ENCODE results near the gene ZNF322. TPM values are rescaled to one million over a fixed set of nuclear protein-coding genes. Genes with fewer than 3 reads are reported as not detected.

The ZNF322 gene
- total RNA-seq, 1 donor from 2014 or later = 12.7 TPM

DNA sequence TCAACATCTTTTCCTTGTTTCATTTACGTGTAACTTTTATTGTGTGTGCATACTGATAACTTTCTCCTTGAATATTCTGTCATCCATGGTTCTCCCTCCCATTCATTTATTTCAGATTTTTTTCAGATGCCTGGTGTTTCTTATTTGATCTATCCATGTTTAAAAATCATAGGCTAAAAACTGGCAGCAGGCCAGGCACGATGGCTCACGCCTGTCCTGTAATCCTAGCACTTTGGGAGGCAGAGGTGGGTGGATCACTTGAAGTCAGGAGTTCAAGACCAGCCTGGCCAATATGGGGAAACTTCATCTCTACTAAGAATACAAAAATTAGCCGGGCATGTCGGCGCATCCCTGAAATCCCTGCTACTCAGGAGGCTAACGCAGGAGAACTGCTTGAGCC, 31.7 kb downstream of the ZNF322 start:
- intact Hi-C loops (cut with micrococcal nuclease) = no loop called here
- ATAC-seq (no peak), DNase-seq (no peak)

DNA sequence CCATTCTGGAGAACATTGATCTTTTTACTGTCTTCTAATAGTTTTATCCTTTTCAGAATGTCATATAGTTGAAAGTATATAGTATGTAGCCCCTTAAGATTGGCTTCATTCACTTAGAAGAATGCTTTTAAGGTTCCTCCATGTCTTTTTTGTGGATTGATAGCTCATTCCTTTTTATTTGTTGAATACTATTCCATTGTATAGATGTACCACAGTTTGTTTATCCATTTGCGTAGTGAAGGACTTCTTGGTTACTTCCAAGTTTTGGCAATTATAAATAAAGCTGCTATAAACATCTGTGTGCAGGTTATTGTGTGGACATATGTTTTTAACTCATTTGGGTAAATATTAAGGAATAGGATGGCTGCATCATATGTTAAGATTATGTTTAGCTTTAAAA, 35.0 kb downstream of the ZNF322 start:
- intact Hi-C loops (cut with micrococcal nuclease) = no loop called here
- DNase-seq (no peak), ATAC-seq (no peak)

DNA sequence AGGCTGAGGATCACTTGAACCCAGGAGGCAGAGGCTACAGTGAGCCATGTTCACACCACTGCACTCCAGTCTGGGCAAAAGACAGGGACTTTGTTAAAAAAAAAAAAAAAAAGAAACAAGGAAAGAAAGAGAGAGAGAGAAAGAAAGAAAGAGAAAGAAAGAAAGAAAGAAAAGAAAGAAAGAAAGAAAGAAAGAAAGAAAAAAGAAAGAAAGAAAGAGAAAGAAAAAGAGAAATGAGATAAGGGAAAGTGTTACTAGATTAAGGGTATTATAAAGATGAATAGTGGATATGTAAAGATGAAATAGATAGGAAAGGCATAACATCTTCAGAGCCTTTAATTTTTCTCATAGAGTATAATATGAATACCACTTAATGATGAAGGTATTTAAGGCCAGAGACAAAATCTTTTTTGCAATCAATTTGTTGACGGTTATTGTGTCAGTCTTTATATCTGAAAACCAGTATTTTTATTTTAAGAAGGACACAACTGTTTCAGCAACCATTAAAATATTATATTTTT, 36.1 kb downstream of the ZNF322 start:
- no peak for DNase-seq
- intact Hi-C loops (cut with micrococcal nuclease) = no loop called here
- no peak for ATAC-seq

DNA sequence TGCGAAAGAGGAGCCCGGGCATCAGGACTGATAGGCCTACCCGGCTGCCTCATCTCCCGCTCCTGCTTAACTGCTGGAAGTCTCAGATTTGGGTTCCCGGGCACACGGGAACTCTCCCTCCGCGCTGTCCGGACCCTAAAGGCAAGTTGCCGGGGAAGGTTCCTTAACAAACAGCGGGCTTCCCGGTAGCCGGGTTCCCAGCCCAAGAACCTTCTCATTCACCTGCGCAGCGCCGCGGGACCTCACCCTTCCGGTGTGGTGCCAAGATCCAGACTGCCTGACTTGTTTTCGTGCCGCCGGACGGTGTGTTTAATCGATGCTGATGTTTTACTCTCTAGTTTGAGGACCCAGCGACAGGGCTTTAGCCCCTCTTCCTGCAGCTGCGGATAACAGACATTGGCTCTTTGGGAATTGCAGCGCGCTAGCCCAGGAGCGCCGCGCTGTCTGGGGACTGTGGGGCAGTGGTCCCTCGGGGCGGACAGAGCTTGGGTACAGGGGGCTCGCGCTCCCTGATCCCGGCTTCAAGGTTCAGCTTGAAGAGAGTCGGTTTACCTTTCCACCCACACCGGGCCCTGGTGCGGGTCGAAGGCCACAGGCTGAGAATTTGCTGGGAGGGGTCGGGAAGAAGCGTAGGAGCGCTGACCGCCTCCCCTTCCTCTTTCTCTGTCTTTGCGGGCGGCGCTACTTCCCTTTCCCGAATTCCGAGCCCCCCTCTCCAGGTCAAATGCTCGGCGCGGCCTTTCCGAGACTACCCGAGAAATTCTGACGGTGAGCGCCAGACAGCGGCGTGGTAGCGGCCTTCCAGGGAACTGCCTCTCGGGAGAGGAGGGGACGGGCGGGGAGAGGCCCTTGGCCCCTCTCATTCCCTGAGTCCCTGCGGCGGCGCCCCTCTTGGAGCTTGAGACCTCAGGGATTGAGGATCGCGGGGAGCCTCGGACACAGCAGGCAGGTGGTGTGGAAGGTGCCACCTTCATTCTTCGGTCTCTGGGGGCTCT, 45.6 kb downstream of the ZNF322 start:
- intact Hi-C loops (cut with micrococcal nuclease) = no loop called here
- ATAC-seq (no peak), DNase-seq (peak; percentile 33)

DNA sequence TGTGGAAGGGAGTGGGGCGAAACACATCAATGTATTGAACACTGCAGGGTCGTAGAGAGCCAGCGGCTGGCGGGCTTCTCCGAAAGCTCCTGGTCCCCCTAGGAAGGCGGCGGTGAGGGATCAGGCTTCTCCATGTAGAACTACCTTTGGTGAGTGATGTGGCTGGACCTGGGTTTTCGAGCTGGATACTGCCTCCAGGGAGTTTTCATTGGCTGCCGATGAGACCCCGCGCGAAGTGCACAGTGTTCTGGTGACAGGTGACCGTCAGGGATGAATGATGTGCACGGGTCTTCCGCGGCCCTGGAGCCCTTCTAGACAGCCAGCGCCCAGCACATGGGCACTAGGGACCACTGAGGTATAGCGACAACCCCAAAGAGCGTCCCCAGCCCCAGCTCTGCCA, 46.3 kb downstream of the ZNF322 start:
- no peak for ATAC-seq
- DNase-seq = no peak
- intact Hi-C loops (cut with micrococcal nuclease) = no loop called here

DNA sequence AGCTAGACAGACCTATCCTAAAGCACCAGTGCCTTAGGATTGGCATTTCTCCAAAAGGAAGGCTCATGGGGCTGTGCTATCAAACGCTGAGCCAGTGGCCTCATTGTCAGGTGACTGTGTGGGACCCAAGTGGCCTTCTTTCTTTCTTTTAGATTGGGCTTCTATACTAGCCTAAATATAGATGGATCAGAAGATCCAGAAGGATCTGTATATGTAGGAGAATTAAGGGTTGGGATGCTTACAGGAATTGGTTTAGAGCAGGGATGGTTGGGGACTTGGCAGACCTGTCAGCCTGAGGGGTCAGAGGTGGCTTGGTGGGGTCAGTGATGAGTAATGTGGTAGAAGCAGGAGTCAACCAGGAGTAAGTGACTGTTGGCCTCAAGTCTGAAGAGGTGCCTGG, 47.9 kb downstream of the ZNF322 start:
- intact Hi-C loops (cut with micrococcal nuclease) = no loop called here
- ATAC-seq = no peak

DNA sequence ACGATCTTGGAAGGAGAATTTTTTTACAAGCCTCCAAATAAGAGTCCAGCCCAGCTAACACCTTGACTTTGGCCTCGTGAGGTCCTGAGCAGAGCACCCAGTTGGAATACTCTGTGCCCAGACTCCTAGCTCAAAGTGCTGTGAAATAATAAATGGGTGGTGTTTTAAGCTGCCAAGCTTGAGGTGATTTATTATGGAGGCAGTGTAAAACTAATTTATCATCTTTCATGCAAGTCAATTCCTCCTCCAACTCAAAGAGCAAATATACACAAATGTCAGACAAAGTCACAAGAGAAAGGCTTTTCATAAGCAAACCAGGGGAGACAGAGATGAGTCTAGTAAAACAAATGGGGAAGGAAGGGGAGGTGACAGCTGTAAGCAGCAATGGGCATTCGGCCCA, 50.1 kb downstream of the ZNF322 start:
- intact Hi-C loops (cut with micrococcal nuclease) = loop anchor here (5.0 kb wide), 1 partner anchor 468 kb away; no protein-coding TSS in a partner anchor
- ATAC-seq (no peak), DNase-seq (no peak)

More for the DNA sequence above, 47.9 kb downstream of the ZNF322 start:
- no peak for DNase-seq

DNA sequence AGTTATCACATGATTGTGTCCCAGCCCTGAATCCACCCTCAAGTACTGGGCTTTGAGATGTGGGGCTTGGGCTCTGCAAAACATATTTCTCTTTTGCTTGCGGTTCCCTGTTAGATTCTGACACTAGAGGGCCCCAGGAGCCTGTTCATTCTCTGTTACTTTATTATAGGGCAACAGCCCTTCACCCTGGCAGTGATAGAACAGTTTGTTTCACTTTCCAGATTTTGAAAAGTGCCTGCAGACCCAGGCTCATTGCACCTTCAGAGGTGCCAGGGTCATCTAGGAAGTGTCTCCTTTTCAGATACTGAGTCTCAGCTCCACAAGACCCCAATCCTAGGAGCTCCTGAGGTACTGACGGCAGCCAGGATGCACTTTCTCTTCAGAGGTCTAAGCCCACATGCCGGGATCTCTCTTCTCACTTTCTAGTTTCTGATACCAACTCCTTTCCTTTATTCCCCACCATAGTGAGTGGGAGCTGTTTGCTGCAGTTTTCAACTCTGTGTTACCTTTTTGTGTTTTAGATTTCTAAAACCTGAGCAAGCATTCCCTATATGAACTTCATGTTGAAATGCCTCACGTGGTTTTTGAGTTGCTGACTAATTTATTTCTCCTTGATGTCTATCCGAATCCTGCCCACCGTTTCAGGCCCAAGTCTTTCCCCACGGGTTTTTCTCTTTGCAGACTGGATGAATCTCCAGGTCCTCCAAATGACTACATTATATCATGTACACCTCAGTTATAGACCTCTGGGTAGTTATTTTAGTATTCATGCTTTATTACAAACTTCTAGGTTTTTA, 51.9 kb downstream of the ZNF322 start:
- no peak for DNase-seq
- ATAC-seq = peak; percentile 57
- intact Hi-C loops (cut with micrococcal nuclease) = loop anchor here (5.0 kb wide), 1 partner anchor 470 kb away; no protein-coding TSS in a partner anchor

DNA sequence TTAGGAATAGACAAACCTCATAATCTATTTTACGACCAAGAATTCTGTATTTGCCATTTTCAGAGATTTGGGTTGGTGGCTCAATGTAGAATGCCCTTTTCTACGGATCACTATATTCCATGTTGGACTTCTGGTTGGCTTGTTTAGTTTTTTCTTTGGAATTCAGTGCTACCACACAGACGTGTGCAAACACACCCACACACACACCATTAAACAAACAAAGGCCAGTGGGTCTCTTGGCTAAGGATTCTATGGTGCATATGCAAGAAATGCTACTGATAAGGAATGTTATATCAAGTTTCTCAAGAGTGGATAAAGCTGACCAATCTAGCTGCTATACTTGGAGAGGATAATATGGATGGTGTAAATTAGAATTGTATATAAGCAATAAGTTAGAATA, 54.7 kb downstream of the ZNF322 start:
- intact Hi-C loops (cut with micrococcal nuclease) = loop anchor here (5.0 kb wide), 1 partner anchor 473 kb away; no protein-coding TSS in a partner anchor
- ATAC-seq (no peak), DNase-seq (no peak)

DNA sequence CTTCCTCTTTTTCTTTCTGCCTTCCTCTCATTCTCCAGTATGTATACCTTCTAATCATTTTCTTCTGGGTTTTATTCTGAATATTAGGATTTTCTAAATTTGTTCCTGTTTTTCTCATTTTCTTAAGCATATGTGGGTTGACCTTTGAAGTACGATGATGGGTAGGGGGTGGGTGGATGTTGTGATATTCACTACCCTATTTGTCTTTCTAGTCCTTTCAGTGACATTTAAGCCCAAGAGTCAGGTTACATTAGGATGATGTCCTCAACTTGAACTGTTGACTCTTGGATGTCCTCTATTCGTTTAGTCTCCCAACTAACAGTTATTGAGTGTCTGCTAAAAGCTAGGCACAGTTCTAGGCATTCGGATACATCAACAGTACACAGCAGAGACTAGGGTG, 55.5 kb downstream of the ZNF322 start:
- DNase-seq = no peak
- intact Hi-C loops (cut with micrococcal nuclease) = no loop called here
- no peak for ATAC-seq

DNA sequence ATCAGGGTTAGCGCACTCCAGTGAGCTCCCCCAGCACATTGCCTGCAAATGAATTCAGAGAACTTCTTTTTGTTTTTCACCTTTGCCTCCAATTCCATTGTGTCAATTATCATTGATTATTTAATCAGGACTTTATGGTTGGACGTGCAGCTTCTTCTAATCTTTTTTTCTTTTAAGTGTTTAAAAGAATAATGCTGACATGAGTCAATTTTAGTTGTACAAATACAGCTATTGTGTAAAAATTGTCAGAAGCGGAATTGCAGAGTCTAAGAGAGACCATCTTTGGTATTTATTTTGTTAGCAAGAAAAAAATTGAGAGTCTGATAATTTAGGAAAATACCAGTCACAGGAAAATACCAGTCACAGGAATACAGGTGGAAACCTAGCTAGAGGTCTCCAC, 57.3 kb downstream of the ZNF322 start:
- intact Hi-C loops (cut with micrococcal nuclease) = no loop called here
- ATAC-seq = no peak
- DNase-seq = no peak

DNA sequence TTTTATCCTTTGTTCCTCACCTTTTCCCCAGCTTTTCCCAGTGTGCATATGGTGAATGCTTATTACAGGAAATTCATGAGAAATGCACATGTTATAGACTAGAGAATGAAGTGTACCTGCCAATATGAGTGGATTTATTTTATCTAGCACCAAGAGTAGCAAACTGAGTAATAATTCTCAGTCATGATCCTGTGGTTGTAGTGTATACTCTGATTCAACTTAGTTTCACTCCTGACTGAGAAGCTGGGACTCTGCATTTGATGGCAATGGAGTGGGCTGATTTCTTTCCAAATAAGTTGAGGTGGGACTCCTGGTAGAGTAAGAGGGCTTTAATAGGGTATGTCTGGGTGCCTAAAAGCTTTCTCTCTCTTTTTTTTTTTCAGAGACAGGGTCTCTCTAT, 58.8 kb downstream of the ZNF322 start:
- intact Hi-C loops (cut with micrococcal nuclease) = no loop called here
- DNase-seq (no peak), ATAC-seq (no peak)

DNA sequence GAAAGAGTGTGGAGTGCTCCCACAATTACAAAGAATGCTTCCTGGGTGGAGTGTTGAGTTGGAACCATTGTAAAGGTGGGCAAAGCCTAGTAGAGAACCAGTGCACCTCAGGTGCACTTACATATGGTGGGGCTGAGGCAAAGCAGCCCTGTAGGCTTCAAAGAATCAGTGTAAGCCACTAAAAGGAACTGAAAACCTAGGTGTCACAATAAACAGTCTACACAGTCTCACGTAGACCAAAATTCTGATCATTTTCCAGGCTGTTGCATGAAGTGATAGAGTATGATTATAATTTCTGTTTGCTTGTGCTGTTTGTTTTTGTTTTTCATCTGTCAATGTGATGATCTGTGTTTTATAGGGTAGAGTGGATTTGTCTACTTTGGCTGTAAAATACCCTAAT, 60.0 kb downstream of the ZNF322 start:
- DNase-seq = no peak
- intact Hi-C loops (cut with micrococcal nuclease) = loop anchor here (10.0 kb wide), 1 partner anchor 265 kb away; no protein-coding TSS in a partner anchor
- ATAC-seq = no peak

DNA sequence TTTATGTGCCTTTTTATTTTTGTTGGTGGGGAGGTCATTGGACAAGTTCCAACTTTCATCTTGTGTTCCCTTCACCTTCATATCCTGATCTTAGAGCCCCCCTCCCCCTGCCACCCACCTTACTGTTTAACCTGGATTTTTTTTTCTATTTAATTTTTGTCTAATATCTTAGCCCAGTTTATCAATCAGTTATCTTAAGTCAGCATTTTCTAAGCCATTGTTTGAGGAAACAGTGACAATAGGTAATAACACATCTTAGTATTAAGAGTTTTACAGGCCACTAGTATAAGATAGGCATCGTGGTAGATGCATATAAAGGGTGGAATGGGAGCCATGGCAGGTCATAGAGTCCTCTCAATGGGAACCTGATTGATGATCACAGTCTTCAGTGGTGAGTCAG, 60.4 kb downstream of the ZNF322 start:
- DNase-seq (no peak), ATAC-seq (no peak)
- intact Hi-C loops (cut with micrococcal nuclease) = loop anchor here (10.0 kb wide), 1 partner anchor 264 kb away; no protein-coding TSS in a partner anchor

DNA sequence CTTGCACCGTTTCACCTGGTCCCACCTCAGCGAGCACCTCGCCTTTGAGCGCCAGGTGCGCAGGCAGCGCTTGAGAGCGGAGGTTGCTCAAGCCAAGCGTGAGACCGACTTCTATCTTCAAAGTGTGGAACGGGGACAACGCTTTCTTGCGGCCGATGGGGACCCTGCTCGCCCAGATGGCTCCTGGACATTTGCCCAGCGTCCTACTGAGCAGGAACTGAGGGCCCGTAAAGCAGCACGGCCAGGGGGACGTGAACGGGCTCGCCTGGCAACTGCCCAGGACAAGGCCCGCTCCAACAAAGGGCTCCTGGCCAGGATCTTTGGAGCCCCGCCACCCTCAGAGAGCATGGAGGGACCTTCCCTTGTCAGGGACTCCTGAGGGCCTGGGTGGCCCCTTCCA, 61.3 kb downstream of the ZNF322 start:
- no peak for ATAC-seq
- intact Hi-C loops (cut with micrococcal nuclease) = loop anchor here (10.0 kb wide), 1 partner anchor 263 kb away; no protein-coding TSS in a partner anchor
- DNase-seq = no peak

DNA sequence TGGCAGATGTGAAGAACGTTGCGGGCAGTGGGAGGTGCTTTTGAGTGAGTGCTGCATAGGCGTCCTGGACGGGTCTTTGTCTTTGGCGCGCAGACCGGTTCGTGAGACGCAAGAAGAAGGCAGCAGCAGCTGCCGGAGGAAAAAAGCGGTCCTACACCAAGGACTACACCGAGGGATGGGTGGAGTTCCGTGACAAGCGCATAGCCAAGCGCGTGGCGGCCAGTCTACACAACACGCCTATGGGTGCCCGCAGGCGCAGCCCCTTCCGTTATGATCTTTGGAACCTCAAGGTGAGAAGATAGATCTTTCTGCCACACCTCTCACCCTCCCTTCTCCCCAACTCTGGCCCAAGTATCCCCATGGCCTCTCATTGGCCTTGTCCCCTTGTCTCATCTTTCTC, 61.7 kb downstream of the ZNF322 start:
- ATAC-seq (no peak), DNase-seq (no peak)
- intact Hi-C loops (cut with micrococcal nuclease) = loop anchor here (10.0 kb wide), 1 partner anchor 263 kb away; no protein-coding TSS in a partner anchor

DNA sequence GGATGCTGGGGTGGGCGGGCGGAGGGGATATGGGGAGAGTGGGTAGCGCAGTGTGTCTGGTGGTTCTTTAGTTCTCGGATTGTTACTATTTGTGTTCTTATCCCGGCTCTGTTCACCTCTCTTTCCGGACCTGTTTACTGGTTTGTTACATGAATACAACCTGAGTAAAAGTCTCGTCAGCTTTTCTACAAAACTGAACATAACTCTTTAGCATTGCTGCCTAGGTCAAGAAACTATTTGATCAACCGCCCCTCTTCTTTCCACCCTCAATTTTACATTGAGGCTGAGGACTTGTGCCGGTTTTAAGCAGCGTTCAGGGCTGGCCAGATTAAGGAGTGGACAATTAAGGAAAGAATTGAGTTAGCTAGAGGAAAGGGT, 62.2 kb downstream of the ZNF322 start:
- DNase-seq = no peak
- no peak for ATAC-seq
- intact Hi-C loops (cut with micrococcal nuclease) = loop anchor here (10.0 kb wide), 1 partner anchor 263 kb away; no protein-coding TSS in a partner anchor

DNA sequence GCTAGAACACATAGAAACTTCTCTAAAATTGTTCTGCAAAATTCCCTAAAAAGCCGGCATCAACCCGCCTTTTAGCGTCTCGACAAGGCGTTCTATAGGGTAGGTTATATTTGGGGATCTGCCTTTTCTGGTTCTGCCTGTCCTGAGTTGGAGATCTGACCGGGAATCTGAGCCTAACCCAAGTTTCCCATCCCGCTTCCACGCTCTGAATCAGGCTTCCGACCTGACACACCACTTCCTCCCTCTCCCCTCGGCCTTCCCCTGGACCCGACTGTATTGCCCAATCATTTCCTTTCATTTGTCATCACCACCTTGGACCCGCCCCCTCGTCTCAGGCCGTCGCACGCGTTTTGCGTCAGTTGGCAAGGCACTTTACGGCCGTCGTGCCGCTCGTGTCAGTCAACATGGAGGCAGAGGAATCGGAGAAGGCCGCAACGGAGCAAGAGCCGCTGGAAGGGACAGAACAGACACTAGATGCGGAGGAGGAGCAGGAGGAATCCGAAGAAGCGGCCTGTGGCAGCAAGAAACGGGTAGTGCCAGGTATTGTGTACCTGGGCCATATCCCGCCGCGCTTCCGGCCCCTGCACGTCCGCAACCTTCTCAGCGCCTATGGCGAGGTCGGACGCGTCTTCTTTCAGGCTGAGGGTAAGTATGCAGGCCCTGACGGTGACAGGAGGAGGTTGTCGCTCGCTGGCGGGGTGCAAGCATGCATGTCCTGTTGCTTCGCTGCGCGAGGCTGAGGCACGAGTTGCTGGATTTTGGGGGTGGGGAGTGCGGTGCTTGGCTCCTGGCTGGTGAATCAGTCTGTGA, 62.8 kb downstream of the ZNF322 start, which contains the start of gene ABT1:
Gene ABT1, plus strand, starts transcription at position 375 of the 810 bp plus-strand sequence. Its CDS starts 30 bp downstream, at position 405.
- ATAC-seq (peak; percentile 99), DNase-seq (peak; percentile 98)
- intact Hi-C loops (cut with micrococcal nuclease) = loop anchor here (10.0 kb wide), 1 partner anchor 262 kb away; no protein-coding TSS in a partner anchor
